CD4-positive, alpha-beta T cell treated with Interleukin-4 for 1 hour (primary cell): ENCODE measurements around the gene PRKCA.
A peak's percentile ranks its signal among the peaks of the same experiment; 100 is the strongest.

Source experiments
- DNase-seq, 2 donors: peaks; one replicate each; pipeline ENCODE4 v3.0.0-alpha.2; 2020 to 2022

Gene PRKCA

DNA sequence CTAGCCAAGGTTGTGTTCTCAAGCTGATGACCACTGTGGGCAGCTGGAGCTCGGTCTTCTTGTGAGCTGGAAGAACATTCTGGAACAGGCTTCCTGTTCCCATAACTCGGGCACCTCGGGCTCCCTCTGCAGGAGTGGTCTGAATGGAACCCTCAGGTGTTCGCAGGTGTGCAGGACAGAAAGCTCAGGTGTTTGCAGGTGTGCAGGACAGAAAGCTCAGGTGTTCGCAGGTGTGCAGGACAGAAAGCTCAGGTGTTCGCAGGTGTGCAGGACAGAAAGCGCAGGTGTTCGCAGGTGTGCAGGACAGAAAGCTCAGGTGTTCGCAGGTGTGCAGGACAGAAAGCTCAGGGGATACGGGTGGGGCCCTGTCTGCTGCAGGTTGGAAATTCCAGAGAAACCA is 423.5 kb downstream of the PRKCA start:
- DNase-seq = no peak

DNA sequence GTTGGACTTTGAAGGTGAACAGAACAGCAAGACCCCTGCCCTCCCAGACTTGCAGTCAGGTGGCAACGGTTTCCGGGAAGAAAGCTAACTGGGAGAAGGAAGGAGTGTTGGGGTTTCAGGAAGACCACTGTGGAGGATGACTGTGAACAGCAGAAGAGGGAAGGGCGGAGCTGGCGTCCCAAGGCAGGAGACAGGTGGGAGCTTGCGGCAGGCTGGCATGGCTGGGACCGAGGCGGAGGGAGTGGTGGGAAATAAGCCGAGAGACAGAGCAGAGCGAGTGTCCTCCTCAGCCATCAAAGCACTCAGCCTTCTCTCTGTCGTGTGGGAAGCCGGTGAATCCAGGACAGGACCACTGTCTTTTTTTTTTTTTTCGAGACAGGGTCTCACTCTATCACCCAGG is 424.0 kb downstream of the PRKCA start:
- DNase-seq = no peak

DNA sequence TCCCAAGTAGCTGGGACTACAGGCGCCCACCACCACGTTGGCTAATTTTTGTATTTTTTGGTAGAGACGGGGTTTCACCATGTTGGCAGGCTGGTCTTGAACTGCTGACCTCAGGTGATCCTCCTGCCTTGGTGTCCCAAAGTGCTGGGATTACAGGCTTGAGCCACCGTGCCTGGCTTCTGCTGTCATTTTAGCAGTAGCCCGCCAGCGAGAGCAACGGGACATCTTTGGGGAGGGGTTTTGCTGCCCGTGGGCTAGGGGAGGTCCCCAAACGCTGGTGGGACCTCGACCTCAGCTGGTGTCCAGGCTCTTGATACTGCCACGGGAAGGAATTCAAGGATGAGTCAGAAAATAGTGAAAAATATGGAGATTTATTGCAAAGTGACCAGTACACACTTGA is 424.4 kb downstream of the PRKCA start:
- DNase-seq = no peak

DNA sequence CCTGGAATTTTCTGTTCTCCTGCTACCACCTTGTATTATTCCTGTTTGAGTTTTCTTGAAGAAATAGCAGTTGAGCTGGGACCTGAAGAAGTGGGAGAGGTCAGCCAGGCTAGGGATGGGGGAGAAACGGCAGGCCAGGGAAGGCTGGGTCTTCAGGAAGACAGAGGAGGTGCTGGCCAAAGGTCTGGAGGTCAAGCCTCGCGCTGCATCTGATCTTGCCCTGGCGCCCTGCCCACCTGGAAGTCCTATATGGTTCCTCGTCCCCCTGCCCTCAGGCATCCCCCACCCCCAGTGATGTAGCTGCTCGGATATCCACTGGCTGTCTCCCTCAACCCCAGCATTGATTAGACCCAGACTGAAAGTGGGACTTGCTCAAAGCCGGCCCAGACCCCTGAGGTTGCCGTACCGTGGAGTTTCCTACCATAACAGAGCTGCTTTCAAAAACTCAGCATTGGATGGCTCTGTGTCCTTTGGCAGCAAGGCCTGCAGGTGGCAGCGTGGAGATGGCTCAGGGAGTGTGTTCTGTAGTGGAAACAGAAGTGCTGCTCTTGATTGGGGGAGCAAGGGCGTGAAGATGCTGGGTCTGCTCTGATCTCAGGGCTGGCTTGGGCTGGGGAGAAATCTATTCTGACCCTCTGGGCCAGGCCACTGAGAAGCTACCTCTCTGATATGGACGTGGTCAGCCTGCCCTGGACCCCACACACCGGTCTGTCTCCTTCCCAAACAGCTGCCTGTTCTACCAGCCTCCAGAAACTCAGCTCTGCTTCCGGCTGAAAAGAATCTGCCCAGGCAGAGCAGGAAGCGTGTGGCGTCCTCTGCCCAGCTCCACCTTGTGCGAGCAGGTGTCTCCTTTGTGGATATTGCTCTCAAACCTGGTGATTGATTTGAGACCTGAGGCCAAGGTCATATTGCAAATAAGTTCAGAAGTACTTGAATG is 425.5 kb downstream of the PRKCA start:
- DNase-seq = peak in 1 of 2 donors; percentile 35

DNA sequence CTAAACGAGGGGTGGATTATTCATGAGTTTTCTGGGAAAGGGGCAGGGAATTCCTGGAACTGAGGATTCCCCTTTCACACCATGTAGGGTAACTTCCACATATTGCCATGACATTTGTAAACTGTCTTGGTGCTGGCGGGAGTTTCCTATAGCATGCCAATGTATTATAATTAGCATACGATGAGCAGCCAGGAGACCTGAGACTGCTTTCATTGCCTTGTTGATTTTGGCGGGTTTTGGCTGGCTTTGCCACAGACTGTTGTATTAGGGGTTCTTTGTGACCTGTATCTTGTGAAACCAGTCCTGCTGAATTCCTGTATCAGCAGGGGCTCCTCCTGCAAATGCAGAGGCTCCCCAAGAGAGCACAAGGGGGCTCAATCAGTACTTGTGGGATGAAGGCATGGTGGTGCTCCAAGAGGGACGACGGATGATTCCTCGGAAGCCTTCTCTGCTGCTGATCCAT is 428.1 kb downstream of the PRKCA start:
- no peak for DNase-seq

DNA sequence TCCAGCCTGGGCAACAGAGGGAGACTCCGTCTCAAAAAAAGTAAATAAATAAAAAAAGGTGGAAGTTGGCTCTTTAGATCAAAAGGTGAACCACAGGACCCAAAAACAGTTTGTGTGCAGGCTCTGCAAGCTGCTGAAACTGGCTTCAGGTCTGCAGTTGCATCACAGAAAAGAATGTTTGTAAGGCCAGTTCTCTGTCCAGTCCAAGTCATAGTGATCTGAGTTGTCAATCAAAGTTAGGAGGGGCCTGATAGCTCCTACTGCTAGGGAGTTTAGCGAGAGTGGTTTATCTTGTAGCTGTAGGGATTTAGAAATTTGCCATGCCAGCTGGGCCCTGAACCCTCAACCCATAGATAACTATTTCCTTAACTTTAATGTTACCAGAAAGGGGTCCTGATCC is 431.3 kb downstream of the PRKCA start:
- no peak for DNase-seq

DNA sequence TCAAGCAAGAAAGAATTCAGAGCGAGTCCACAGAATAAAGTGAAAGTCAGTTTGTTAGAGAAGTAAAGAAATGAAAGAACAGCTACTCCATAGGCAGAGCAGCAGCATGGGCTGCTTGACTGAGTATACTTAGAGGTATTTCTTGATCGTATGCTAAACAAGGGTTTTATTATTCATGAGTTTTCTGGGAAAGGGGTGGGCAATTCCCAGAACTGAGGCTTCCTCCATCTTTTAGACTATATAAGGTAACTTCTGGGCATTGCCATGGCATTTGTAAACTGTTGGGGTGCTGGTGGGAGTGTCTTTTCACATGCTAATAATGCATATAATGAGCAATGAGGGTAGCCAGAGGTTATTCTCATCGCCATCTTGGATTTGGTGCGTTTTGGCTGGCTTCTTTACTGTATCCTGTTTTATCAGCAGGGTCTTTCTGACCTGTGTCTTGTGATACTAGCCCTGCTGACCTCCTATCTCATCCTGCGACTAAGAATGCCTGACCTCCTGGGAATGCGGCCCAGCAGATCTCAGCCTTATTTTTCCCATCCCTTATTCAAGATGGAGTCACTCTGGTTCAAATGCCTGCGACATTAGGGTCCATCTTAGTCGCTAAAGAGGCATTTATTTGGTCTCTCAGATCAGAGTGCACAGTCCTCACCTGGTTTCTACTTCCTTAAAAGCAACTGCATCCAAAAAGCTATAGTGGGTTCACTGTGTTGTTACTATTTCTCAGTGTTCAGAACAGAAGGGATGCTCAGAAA is 432.0 kb downstream of the PRKCA start:
- no peak for DNase-seq

DNA sequence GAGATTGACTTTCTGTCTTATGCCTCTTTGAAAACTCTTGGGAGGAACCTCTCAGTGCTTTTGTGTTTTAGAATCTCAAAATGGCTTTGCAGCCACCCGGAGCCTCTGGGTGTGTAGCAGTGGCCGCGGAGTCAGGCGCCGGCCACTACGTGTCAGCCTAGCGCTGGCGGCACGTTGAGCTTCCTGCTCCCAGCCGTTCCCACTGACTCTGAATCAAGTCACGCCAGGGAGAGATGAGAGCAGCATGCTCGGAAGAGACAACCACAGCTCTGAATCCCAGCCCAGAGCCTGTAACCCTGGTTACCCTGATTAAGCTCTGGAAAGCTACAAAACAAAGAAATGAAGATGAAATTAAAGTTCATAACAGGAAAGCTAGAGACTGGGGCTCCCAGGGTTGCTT is 435.1 kb downstream of the PRKCA start:
- no peak for DNase-seq

DNA sequence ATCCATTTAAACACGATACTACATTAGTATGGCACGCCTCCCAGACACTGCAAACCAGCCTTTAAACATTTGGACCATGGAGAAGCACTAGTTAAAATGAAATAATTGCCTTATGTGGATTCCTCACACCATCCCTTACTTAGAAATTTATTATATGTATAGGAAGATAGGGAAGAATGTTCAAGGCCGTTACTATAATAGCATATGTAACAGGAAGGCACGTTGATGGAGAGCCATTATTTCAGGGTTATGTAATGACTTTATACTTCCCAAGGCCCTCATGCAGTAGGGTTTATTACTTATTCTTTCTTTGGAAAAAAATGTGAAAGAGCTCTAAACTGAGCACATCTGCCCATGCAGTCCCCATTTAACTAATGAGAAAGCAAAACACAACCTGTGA is 435.9 kb downstream of the PRKCA start:
- no peak for DNase-seq

DNA sequence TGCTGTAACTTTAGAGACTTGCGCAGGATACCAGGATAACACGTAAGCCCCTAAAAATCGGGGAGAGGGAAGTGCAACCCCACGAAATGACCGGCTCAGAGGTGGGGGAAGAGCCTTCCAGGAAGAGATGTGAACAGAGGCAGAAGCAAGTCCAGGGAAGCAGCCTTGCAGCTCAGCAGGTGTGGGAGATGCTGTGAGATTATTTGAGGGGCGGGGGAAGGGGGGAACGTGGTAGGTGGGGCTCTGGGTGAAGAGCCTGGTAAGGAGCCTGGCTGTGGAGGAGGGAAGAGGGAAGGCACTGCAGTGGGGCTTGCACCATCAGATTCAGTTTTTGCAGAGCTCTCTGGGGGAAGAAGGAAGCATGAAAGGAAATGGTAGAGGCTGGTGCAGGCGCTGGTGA is 437.1 kb downstream of the PRKCA start:
- DNase-seq = no peak

DNA sequence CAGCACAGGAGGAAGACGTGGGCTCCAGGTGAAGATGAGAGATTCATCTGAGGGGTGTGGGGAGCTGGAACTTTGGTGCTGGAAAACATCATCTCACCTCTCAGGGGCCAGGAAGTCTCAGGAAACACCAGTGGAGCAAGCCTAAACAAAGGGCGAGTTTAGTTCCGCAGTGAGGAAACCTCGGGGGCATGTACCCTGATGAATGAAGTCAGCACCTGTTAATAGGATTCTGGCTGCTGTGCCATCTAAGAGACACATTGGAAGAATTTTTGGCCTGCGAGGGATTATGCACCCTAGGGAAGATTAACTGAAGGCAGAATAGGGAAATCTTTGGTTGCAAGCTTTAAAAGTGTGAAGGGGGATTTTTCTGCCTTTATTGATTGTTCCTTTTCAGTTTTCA is 437.8 kb downstream of the PRKCA start:
- DNase-seq = no peak

DNA sequence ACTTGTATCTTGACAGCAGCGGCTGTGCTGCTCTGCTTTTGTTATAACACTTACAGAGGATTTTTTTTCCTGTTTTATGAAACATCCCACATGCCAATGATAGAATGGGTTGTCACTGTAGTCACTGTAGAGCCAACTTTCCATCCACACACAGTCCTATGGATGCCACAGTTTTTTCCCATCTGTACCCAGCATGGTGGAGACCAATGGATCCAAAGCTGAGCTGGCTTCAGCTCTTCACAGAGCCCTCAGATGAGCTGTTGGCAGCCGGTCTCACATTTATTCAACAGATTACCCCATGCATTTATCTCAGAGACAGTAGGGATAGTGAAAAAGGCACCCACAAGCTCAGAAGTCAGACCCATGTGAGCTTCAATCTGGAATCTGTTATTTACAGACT is 441.1 kb downstream of the PRKCA start:
- no peak for DNase-seq

DNA sequence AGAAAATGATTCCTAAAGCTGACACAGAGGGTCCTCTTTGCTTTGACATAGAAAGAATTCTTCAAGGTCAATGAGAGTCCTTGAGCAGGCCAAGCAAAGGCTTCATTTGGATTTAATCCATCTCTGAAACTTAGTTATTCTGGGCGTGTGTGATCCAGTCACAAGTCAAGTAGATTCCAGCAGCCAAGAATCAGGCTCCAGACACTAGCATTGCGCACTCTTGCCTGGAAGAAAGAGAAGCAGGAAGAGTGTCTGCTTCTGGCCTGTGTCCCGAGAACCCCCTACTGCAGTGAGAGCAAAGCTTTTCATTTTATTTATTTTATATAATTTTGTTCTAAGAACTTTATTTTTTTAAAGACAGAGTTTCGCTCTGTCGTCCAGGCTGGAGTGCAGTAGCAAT is 444.3 kb downstream of the PRKCA start:
- no peak for DNase-seq

DNA sequence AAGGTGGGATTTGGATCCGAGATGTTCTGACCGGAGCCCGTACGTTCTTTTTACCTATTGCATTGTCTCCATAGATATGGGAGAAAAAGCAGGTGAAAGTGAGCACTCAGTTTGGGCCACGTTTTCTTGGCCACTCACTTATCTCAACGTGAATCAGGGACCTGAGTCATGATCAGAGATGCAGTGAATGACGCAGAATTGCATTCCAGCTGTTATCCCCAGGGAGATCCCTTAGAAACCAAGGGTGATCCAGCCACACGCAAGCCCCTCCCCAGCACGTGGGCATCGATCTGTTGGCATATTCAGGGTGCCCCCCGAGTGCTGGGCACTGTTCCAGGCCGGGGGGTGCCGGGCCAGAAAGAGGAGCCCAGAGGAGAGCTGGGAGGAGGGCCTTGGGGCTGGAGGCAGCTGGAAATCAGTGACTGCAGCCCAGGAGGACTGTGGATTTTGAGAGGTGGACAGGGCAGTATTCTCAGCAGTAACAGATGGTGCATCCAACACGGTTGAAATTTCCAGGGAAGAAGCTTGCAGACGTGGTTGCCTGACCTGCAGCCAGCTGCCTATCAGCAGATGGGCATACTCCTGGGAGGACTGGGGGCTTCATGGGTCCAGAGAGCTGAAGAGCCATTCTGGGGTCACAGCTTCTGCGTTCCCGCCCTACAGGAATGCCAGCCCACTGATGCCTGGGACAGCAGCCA is 445.3 kb downstream of the PRKCA start:
- no peak for DNase-seq

DNA sequence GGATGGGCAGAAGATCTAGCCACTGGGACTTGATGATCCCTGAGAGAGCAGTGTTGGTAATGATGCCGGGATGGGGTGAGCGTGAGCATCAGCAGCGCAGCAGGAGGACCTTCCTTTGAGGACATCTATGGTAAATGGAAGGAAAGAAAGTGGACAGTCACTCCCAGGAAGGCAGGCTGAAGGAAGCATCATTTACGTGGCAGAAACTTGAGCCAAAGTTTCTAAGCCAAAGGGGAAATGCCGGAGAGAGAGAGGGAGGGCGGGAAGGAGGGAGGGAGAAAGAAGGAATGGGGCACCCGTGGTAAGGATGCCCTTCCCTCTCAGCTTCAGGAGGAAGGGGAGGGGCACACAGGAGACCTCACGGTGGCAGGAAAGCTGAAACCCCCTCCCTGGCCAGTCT is 446.2 kb downstream of the PRKCA start:
- DNase-seq = no peak

DNA sequence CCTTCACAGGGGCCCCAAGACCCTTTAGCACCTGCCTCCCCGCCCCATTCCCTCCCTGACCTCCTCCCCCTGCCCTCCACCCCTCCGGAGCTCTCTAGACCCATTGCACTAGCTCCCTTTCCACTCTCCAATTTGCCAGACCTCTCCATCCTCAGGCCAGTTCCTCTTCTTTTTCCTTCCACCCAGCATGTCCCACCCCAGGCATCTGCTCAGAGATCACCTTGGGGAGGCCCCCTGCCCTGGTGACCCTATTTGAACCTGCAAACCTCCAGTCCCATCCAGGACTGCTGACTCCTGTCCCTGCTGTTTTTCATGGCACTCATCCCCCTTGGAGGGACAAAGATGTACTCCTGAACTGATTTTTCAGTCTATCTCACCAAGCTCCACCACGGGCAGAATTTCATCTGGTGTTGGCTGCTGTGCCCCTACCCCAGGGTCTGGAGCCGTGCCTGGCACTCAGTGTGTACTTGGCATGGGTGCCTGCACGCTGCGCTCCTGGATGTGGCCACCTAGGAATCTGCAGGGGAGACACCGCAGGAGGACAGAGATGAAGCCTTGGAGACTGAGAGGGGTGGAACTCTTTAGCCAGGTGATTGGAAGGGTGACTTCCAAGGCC is 446.9 kb downstream of the PRKCA start:
- DNase-seq = no peak

DNA sequence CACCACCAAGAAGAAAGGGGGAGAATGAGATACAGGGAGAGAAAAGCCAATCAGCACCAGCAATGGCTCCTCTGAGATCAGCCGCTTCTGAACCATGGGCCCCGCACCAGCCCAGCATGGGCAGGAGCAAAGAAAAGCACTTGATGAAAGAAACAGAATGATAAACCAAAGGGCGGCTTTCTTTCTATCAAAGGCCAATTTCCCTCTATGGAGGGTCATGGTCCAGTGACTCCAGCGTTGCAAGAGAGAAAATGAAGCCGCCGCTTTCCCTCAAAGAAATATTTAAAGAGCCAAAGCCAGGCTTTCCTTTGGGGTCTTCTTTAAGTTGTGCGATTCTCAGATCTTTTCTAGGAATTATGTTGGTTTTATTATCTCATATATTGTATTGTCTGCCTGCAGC is 447.7 kb downstream of the PRKCA start:
- DNase-seq = no peak

DNA sequence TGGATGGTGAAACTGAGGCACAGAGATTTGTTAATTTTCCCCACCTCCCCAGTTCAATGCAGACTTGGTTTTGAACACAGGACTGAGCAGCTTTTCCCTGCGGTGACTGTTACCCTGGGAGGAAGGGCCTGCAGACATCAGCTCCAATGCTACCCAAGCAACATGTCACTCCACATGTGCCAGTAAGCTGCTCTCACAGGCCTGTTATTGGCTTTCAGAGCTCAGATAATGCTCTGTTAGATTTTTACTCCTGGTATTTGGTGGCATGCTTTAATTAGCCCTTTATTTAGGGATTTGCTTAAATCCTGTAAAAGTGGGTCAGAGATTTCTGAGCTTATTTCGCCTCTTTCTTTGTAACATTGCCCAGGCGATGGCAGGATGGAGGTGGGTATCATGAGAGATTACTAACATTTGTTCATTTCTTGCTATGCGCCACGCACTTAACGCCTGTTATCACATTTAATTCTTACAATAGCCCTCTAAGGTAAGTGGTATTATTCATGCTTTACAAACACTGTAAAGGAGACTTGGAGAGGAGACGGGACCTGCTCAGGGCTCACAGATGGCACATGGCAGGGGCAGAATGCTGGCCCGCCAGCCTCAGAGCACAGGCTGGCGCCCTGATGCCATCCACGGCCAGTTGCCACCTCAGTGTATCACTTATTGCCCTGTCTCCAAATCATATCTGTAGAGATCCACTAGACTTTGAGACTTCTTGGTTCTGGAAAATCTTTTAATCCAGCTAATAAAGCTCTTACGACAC is 448.5 kb downstream of the PRKCA start:
- no peak for DNase-seq

DNA sequence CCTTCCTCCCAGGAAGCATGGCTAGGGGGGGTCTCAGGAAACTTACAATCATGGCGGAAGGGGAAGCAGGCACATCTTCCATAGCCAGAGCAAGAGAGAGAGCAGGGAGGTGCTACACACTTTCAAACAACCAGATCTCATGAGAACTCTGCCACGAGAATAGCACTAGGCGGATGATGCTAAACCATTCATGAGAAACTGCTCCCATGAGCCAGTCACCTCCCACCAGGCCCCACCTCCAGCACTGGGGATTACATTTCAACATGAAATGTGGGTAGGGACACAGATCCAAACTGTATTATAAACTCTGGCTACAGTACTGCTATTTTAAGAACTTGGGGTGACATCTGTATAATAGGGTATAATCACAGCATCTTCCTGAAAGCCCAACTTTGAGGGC is 449.4 kb downstream of the PRKCA start:
- DNase-seq = no peak

DNA sequence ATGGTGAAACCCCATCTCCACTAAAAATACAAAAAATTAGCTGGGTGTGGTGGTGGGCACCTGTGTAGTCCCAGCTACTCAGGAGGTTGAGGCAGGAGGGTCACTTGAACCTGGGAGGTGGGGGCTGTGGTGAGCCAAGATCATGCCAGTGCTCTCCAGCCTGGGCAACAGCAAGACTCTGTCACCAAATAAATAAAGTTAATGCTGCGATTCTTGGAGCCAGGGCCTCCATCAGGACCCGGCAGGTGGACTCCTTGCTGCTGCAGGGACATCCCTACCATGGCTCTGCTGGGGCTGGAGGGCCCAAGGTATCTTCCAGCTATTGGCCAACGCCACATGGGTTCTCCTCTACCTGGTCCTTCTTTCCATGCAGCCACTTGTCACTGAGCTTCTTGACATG is 450.0 kb downstream of the PRKCA start:
- no peak for DNase-seq

DNA sequence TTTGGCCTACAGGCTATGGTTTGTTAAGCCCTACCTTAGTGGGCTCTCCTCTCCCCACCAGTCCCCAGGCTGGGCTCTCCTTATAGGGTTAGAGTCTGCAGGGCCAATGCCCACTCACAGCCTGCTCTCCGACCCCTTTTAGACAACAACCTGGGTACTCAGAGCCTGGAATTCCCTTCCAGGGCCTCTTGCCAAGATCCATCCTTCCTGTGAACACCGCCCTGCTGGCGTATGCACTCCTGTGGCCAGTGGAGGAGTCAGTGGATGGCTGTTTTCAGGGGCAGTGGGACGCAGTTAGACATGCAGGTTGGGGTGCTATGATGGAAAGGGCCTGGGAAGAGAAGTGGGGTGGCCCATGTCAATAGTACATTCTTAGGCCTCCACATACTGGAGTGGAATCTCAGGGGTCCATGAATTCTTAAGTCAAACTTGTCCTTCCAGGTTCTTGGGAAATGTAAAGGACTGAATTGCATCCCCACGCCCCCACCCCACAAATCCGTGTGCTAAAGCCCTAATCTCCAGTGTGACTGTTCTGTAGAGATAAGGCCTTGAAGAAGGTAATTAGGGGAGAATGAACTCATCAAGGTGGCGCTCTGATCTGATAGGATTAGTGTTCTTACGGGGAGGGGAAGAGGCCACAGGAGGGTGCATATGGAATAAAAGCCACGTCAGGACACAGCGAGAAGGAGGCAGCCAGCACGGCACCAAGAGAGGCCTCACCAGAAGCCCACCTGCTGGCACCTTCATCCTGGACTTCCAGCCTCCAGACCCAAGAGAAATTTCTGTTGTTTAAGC is 450.9 kb downstream of the PRKCA start:
- no peak for DNase-seq
